ENCODE data around the gene FOCAD. TPM values are rescaled to one million over a fixed set of nuclear protein-coding genes. Genes with fewer than 3 reads are reported as not detected.

Gene FOCAD
- total and polyA plus RNA-seq, 2 of the 8 experiments (the other 6 are each of a cell fraction or from before 2014, with no cell fraction given), result 22.0 to 38.4 TPM

DNA sequence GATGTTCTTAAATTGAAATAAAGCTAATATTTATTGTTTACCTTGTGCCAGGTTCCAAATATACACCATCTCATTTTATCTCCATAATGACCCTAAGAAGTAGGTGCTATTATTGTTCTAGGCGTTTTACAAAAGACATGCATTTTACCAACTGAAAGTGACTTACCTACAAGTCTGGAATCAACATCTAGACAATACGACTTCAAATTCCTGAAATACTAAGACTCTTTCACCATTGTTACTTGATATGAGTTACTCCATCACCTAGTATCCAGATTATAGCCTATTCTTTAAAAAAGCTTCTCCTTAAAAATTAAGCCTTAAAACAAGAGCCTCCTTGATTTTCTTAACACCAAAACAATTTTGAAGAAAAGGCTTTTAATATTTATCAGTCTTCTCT is 334.1 kb downstream of the FOCAD start:
- Histone ChIP-seq H3K18ac (ENCODE audit: extremely low read depth, low read length) (no peak overlapping the region), H3K36me3 (ENCODE audit: control insufficient read depth in 2 of 4, insufficient read depth in 4 of 4, low read length in 3 of 4) (no peaks in the 10 kb centered on the region), H3K4ac (replicated peaks; ENCODE audit: insufficient read length, low read depth, low read length) (no peak overlapping the region), H3K9me3 (ENCODE audit: insufficient read depth in 2 of 2, low read depth in 1 of 2, low read length in 1 of 2) (no peaks in the 10 kb centered on the region), H2BK12ac (ENCODE audit: low read depth, low read length) (no peak overlapping the region; the same call in 1 of the 2 replicates), H4K5ac (ENCODE audit: insufficient read length, low read depth, low read length) (peak overlapping the region; percentile 27), H2AFZ (ENCODE audit: low read length) (no peak overlapping the region), H3K4me2 (ENCODE audit: insufficient read depth in 1 of 2, low read depth in 2 of 2, low read length in 2 of 2) (no peak overlapping the region), H2BK5ac (ENCODE audit: low read depth, low read length) (no peak overlapping the region), H2BK15ac (ENCODE audit: low read length) (no peak overlapping the region), H4K91ac (replicated peaks; ENCODE audit: insufficient read length, low read length) (no peak overlapping the region), H2AK5ac (ENCODE audit: low read depth, low read length) (no peak overlapping the region), H2BK120ac (replicated peaks; ENCODE audit: low read depth, low read length) (no peak overlapping the region), H2BK20ac (ENCODE audit: low read length) (no peak overlapping the region), H3K79me1 (ENCODE audit: low read depth, low read length) (no peaks in the 10 kb centered on the region), H3K9ac (replicated peaks in 1 of 4; ENCODE audit: extremely low read depth in 1 of 4, low read depth in 3 of 4, low read length in 3 of 4) (no peak overlapping the region), H3K23ac (ENCODE audit: insufficient read length) (no peak overlapping the region), H3K79me2 (ENCODE audit: control insufficient read depth in 1 of 2, insufficient read depth in 2 of 2, low read length in 2 of 2) (no peaks in the 10 kb centered on the region), H4K20me1 (replicated peaks in 1 of 2; ENCODE audit: control insufficient read depth in 1 of 2, insufficient read depth in 2 of 2, low read length in 2 of 2) (no peaks in the 10 kb centered on the region), H3K23me2 (ENCODE audit: low read depth, low read length) (no peaks in the 10 kb centered on the region), H3K14ac (ENCODE audit: insufficient read length) (no peak overlapping the region), H3K4me3 (ENCODE audit: extremely low read depth in 1 of 4, insufficient read depth in 2 of 4, low read depth in 3 of 4, low read length in 4 of 4) (no peak overlapping the region), H3K56ac (replicated peaks; ENCODE audit: insufficient read length, low read depth, low read length) (no peak overlapping the region), H3K4me1 (replicated peaks in 1 of 4; ENCODE audit: control insufficient read depth in 3 of 4, insufficient read depth in 4 of 4, low read length in 3 of 4) (peaks cover 0 to 7% (median 2%) of the 10 kb centered on the region in 4 experiments; a peak in 3 of 7 replicates), H3K27me3 (replicated peaks in 1 of 4; ENCODE audit: control insufficient read depth in 3 of 4, extremely low read depth in 1 of 4, insufficient read depth in 3 of 4, low read length in 3 of 4) (no peaks in the 10 kb centered on the region), H4K8ac (ENCODE audit: extremely low read depth, insufficient read depth, low read length) (no peak overlapping the region), H3K27ac (ENCODE audit: low read depth, low read length) (no peak overlapping the region)
- 61% methylated on average over 2 of the region's 2 CpGs; no CpG with 5 or more reads in 1 of the 2 experiments for WGBS, 2 experiments (ENCODE audit: extremely low coverage in 1 of 2, insufficient coverage in 1 of 2, insufficient read length in 1 of 2, insufficient replicate concordance in 2 of 2, low coverage in 1 of 2, low lambda C conversion rate in 2 of 2, missing lambda C conversion rate in 1 of 2)
- DNase-seq (ENCODE audit: low read depth in 1 of 2, low spot score in 2 of 2) (no peak), FAIRE-seq (no peak)
- no peak for TF ChIP-seq NANOG (IDR thresholded peaks at IDR 0.05; ENCODE audit: insufficient read depth, low read depth, low read length, poor library complexity, severe bottlenecking)
- no peak for TF ChIP-seq FOSL1 (IDR thresholded peaks at IDR 0.05; ENCODE audit: insufficient read depth, low read depth, low read length)
- no peak for TF ChIP-seq BACH1 (IDR thresholded peaks at IDR 0.05; ENCODE audit: low read length)
- peak; percentile 65; the same call in 1 of the 2 replicates for TF ChIP-seq TEAD4 (IDR thresholded peaks at IDR 0.05; ENCODE audit: low read depth, low read length)
- POLR2A ChIA-PET (ENCODE audit: partially characterized antibody), result interaction anchor here (1.9 kb wide), 1 partner anchor 13 kb away, joined by 8 read pairs; the partner anchor contains the start of gene HACD4
- CTCF ChIA-PET (ENCODE audit: partially characterized antibody), result no interaction called here

All from H1 (cell line).